ENCODE results near the gene ADGRG3.
A peak's percentile ranks its signal among the peaks of the same experiment; 100 is the strongest.

The ADGRG3 gene

DNA sequence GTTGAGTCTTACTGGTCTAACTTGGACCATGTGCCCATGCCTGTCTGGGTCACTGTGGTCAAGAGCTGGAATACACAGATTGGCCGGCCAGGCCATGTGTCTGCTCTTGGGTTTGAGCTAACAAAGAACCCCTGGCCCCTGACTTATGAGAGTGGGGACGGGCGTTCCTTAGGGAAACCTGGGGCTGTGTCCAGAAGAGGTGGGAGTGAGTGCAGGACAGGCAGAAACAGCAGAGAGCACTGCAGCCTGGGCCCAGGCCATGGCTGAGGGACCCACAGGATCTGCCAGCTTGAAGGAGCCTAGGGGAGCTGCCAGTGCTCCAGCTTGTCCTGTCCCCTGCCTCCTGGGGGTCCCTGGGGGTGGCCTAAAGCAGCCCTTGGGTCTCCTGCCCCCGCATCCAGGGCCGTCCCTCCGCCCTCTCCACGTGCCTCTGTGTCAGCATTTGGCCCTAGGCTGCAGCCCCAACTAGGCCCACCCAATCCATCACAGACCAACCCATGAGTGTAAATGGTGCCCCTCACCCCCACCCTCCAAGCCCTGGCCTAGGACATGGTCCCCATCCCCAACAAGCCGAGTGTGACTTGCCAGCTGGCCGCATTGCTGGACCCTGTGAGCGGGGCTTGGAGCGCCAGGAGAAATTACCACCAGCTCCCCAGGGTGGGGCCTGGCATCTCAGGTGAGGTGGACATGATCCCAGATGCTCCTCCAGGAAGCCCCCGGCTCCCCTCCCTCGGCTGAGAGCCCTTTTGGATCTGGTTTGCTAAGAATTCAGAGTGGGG is 14.0 kb downstream of the ADGRG3 start:
- no peak for DNase-seq (ENCODE audit: low spot score)

DNA sequence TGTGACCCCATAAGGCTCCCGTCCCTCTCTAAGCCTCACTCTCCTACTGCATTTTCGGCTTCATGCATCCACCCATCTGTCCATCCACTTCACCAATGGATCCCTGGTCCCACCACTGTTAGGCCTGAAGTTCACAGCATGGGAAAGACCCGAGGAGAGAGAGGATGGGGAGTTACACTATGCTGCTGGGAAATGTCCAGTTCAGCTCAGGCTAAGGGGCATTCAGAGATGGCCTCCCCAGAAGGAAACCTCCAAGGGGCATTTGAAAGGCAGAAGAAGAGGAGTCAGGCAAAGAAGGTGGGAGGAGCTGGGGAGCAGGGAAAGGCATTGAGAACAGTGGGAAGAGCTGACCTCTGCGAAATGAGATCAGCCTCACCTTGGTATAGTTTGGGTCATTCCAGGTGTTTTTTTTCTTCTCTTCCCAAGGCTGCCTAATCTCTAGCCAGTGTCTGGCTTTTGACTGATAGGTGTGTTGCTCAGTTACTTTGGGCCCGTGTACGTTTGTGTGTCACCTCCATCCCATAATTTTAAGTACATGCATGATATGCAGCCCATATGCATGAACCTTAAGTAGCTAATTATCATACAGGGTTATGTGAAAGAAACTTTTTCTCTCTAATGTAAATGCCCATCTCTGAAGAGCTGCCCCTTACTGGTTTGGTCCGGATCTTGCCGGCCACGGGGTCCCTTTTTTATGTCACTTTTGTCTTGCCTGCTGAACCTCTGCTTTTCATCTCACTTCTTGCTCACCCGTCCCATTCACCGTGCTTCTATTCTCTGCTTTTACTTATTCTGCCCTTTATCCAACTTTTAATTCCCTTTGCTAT is 14.9 kb downstream of the ADGRG3 start:
- DNase-seq (ENCODE audit: low spot score) = no peak

DNA sequence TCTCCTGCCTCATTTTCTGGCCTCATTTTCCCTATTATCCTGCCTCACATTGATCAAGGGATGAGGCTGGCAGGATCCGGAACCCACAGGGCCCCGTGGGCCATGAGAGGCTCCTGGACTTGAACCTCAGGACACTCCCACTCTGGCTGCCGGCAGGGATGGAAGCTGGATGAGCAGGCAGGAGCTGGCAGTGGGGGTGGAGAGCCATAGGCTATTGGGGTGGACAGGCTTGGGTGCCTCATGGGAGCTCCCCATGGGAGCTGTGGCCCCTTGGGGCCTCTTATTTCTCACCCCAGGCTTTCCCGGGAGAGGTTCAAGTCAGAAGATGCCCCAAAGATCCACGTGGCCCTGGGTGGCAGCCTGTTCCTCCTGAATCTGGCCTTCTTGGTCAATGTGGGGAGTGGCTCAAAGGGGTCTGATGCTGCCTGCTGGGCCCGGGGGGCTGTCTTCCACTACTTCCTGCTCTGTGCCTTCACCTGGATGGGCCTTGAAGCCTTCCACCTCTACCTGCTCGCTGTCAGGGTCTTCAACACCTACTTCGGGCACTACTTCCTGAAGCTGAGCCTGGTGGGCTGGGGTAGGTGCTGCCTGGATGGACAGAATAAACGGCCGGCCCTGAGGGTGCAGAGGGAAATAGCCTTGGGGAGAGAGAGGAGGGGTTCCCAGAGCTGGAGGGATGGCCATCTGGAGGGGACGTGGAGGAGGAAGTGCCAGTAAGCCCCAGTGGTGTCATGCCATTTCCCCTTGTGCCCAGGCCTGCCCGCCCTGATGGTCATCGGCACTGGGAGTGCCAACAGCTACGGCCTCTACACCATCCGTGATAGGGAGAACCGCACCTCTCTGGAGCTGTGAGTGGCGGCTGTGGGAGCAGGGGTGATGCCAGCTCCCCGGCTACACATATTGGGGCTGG is 15.8 kb downstream of the ADGRG3 start:
- DNase-seq (ENCODE audit: low spot score) = no peak

DNA sequence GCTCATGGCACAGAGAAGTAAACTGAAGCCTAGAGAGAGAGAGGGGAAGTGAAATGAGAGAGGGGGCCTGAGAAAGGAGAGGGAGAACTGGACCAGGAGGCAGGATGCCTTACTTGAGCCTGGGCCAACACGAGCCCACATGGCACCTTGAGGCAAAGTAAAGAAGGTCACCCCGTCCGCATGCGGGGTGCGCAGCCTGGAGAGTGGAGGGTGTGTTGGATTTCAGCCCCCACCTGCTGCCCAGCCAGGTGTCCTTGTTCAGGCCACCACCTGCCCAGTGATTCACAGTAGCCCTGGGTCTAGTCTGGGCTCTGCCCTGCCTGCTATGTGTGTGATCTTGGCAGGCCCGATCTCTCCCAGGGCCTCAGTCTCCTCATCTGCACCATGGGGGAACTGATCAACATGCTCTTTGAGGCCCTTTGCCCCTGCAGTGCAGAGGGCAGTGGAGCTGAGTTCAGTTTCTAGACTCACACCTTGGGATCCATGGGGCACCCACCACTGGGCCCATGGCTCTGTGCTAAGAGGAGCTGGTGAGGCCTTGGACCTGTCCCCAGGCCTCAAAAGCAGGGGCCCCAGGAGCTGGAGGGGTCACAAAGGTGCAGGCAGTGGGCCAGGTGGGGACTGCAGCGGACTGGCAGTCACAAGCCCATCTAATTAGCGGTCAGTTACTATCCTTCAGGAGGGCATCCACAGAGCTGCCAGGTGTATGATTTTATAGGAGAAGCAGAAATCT is 16.7 kb downstream of the ADGRG3 start:
- DNase-seq (ENCODE audit: low spot score) = no peak

DNA sequence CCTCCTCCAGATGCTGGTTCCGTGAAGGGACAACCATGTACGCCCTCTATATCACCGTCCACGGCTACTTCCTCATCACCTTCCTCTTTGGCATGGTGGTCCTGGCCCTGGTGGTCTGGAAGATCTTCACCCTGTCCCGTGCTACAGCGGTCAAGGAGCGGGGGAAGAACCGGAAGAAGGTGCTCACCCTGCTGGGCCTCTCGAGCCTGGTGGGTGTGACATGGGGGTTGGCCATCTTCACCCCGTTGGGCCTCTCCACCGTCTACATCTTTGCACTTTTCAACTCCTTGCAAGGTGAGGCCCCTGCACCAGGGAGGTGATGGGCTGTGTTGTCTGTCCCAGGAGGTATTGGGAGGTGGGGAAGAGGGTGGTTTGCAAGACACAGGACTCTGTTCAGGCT is 17.5 kb downstream of the ADGRG3 start:
- no peak for DNase-seq (ENCODE audit: low spot score)

DNA sequence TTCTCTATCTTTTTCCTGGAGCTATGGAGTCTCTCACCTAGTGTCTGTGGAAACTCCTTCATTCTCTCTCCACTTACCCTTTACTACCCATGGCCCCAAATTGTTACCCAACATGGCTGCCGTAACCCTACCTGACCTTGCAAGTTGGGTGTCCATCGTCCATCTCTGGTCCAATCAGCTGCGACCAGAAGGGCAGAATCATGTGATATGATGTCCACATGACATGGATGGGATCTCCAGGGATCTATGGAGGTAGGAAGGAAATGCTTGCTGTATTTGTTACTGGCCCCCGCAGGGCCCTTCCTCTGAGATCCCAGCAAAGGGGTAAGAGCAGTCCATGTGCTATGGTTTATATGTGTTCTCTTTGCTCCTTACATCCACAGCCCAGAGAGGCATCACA is 18.5 kb downstream of the ADGRG3 start:
- no peak for DNase-seq (ENCODE audit: low spot score)

DNA sequence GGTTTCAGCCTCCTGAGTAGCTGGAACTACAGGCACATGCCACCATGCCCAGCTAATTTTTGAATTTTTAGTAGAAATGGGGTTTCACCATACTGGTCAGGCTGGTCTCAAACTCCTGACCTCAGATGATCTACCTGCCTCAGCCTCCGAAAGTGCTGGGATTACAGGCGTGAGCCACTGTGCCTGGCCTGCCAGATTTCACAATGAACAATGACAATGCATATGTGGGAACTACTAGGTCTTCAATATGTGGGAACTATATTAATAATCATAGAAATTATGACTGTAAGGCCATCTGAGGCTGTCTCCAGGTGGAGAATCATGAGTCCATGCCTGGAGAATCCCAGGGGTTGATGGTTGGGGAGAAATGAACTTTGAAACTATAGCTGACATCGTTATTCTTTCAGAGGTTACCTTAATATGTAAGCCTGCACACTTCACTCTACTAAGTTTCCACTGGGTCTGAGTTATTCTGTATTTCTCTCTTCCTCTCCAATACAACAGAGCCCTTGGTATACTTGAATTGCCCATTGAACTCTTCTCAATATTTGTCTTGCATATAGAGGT is 19.3 kb downstream of the ADGRG3 start:
- DNase-seq (ENCODE audit: low spot score) = no peak

DNA sequence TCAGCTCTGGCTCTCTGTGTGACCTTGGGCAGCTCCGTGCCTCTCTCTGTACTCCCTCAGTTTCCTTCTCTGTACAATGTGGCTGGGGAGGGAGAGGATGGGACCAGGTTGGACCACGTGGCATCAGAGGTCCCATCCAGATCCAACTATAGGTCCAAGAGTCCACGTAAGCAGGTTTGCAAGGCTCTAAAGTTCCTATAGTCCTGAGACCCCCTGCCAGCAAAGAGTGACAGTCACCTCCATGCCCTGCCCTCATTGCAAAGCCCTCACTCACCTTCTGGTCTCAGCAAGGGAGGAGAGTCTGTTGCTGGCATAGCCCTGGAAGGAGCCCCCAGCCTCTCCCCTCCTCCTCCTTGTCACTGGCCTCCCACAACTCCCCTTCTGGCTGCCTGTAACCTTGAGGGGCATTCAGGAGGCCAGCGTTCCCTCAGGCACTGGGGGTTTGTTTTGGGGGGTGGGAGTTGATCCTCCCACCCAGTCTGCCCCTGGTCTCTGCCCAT is 20.4 kb downstream of the ADGRG3 start:
- DNase-seq (ENCODE audit: low spot score) = no peak

DNA sequence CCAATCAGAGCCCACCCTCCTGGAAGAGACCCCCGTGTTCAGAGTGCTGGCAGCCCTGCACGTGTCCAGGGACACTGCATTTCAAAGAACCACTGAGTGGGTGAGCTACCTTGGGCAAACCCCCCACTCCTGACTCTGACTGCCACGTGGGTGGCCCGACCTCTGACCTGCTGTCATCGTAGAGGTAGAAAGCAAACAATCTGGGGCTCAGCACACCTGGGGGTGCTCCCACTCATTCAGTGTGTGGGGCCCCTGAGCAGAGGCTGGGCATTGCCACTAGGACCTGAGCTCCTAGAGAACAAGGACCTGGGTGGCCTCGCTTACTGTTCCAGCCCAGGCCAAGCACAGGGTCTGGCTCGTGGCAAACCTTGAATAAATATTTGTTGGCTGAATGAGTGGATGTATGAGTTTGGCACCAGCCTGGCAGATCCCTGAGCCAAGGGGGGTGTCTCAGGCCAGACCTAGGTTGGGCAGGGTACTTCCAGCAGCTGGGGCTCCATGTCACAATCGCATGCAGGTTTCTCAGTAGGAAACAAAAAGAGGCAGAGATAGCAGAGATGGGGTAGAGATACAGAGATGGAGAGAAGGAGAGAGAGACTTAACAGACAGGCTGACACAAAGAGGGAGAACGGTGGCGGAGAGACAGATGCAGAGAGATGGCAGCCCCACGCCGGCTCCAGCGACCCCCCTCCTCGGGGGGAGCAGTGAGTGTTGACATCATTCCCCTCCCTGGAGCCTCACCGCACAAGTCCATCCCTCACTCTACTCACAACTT is 21.1 kb downstream of the ADGRG3 start:
- DNase-seq (ENCODE audit: low spot score) = no peak

DNA sequence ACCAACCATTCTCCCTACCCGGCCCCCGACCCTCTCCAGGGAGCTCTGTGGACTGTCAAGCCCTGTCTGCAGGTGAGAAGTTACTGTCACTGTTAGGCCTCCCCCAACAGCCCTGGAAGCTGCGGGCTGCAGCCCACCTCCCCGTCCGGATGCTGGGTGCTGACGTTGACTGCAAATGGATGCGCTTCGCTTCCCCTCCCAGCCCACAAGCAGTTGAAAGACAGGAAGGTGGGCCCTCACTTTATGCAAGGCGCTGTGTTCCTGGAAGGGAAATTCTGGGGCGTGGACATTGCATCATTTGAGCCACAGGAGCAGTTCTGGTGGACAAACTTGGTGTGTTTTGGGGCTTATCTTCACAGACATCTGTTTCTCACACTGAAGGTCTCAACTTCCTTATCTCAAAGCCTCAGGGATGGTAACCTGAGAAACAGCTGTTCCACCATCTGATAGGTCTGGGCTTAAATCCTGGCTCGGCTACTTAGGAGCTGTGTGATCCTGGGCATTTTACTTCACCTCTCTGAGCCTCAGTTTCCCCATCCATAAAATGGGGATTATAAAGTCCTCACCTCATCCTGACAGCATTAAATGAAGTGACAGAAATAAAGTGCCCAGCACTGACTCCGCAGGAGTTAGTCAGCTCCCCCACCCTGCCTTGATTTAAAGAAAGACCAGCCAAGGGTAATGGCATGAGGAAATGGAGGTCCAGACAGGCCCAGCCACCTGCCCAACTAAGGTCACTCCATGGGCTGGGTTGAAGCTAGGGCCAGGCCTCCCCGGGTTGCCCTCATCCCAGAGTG is 21.9 kb downstream of the ADGRG3 start:
- peak; percentile 64 for DNase-seq (ENCODE audit: low spot score)

DNA sequence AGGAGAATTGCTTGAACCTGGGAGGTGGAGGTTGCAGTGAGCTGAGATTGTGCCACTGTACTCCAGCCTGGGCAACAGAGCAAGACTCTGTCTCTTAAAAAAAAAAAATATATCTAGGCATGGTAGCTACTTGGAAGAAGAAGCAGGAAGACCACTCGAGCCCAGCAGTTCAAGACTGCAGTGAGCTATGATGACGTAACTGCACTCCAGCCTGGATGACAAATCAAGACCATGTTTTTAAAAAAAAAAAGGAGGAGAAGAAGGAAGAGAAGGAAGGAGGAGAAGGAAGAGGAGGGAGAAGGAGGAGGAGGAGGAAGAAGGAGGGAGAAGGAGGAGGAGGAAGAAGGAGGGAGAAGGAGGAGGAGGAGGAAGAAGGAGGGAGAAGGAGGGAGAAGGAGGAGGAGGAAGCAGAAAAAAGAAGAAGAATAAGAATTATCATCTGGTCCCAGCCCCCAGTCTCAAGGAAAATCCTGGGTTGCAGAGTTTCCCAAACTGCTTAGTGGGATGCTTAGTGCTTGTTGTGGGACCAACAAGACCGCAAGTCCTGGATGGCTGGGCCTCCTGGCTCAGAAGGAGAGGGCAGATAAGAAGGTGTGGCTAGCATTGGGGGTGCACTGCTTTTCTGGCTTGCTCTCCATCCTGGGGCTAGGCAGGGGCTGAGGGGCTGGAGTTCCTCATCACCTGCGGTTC is 22.8 kb downstream of the ADGRG3 start:
- peak; percentile 41 for DNase-seq (ENCODE audit: low spot score)

DNA sequence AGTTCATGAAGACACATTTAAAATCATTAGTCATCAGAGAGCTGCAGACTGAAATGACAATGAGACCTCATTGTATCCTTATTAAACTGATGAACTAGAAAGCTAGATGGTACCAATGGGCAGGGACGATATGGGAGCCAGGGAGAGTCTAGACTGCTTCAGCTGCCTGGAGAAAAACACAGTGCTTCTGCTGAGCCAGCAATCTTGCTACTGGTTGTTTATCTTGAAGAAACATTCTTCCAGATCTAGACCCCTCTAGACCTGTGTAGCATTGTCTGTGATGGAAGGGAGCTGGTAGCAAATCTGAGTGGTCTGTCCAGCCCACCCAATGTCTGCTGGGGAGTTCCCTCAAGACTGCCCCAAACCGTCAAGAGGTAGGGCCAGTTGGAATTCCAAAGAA is 24.5 kb downstream of the ADGRG3 start:
- DNase-seq (ENCODE audit: low spot score) = no peak

DNA sequence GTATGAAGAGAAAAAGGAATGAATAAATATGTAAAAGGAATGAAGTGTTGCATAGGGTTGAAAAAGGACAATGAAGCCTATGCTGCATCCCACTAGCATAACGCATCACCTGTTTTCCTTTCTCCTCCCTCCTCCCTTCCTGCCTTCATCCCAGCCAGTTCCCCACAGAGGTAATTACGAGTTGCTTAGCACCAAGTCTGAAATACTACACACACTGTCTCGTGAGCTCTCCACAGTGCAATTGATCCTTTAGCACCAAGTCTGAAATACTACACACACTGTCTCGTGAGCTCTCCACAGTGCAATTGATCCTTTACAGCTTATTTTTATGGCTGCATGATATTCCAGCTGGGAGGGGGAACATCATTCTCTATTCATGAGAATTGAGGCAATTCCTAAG is 25.4 kb downstream of the ADGRG3 start:
- no peak for DNase-seq (ENCODE audit: low spot score)

DNA sequence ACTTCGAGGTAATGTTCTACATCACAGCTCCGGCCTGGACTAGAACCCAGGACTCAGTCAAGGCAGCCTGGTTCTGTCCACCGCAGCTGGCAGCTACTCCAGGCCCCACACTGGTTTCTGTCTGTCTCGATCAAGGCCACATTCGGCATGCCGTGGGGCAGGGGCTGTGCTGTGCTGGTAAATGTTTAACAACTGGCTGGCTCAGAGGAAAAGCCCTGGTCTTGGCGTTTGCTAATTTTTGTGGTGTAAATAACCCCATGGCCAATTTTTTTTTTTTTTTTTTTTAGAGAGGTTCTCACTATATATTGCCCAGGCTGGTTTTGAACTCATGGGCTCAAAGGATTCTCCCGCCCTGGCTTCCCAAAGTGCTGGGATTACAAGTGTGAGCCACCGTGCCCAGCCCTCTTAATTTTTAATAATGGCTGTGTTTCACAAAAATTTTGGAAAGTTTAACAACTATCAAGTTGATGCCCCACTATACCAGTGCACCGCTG is 26.2 kb downstream of the ADGRG3 start:
- DNase-seq (ENCODE audit: low spot score) = no peak

DNA sequence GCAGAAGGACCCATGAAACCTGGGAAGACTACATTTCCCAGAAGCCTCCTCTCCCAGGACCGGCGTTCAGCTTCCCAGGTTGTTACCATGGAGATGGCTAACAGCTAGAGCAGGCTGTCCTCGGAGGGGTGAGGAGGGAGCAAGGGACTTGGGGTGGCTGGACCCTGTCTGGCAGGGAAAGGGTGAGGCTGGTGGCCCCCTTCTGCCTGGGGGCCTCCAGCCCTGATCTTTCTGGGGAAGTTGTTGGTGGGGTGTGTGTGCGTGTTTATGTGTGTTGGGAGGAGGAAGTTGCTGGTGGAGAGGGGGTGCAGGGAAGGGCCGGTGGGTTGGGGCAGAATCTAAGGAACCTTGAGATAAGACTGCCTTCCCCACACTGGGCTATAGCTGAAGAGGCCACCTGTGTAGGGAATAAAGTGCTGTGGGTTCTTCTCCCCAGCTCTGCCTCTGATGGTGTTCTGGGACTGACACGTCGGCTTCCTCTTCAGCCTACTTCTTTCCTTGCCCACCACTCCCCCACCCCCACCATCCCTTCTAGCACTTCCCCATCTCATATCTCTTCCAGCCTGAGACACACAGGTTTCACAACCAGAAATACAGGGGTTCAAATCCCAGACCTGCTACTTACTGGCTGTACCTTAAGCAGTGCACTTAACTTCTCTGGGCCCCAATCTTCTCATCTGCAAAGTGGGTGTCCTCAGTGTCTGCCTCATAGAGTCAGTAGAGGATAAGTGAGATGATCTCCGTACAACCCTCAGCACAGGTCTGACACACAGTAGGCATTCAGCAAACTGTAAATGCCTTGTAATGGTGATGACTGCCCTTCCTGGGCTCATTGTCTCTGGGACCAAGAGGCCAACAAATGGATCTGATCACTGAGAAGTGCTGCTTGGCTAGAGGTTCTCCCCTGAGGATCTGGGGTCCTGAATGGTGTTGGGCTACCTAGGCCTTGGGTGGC is 26.9 kb downstream of the ADGRG3 start, which contains the start of gene DRC7:
DRC7 (plus strand) TSS at position 82 of the 955 bp plus-strand sequence. CDS start 3,144 bp downstream, outside the sequence.
- DNase-seq (ENCODE audit: low spot score) = peak; percentile 55

DNA sequence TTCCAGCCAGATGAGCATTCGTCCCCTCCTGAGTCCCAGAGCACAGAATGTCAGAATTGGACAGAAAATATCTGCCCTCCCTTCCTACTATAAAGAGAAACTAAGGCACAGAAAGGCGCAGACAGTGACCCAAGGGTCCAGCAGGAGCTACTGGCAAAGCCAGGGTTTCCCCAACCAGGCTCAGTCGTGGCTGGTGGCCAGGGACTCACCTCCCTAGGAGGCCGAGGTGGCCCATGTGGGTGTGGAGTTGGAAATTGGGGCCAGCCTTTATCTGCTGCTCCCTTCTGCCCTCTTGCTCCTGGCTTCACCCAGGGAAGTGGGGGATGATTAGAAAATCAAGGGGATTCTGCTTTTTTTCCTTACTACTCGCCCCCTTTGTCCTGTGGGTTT is 27.6 kb downstream of the ADGRG3 start:
- DNase-seq (ENCODE audit: low spot score) = peak; percentile 37

DNA sequence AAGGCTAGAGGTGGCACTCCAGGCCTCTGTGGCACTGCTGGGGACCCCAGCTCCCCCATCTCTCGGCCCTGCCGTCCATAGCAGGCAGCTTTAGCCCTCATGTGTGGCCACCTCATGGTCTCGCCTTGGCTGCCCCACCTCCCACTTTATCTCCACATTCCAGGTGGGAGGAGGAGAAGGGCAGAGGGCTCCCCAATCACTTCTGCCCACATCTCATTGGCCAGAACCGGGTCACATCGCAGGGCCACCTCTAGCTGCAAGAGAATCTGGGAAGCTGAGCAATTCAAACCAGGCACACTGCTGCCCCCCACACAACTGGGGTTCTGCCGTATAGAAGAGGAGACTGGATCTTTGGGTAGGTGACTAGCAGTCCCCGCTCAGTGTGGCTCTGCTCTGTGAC is 28.1 kb downstream of the ADGRG3 start:
- DNase-seq (ENCODE audit: low spot score) = no peak
